ENCODE results near the gene EPS15.

GRCh38 chr1:51568231-51568935 is 49.3 kb upstream of the EPS15 start:
- TF ChIP-seq, protein P1, sequence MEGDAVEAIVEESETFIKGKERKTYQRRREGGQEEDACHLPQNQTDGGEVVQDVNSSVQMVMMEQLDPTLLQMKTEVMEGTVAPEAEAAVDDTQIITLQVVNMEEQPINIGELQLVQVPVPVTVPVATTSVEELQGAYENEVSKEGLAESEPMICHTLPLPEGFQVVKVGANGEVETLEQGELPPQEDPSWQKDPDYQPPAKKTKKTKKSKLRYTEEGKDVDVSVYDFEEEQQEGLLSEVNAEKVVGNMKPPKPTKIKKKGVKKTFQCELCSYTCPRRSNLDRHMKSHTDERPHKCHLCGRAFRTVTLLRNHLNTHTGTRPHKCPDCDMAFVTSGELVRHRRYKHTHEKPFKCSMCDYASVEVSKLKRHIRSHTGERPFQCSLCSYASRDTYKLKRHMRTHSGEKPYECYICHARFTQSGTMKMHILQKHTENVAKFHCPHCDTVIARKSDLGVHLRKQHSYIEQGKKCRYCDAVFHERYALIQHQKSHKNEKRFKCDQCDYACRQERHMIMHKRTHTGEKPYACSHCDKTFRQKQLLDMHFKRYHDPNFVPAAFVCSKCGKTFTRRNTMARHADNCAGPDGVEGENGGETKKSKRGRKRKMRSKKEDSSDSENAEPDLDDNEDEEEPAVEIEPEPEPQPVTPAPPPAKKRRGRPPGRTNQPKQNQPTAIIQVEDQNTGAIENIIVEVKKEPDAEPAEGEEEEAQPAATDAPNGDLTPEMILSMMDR (IDR thresholded peaks at IDR 0.05), result no peak
- TF ChIP-seq POLR2AphosphoS5 (IDR thresholded peaks at IDR 0.05), result no peak
- TF ChIP-seq POLR2A (IDR thresholded peaks at IDR 0.05), result no peak
- TF ChIP-seq EP300 (IDR thresholded peaks at IDR 0.05), result no peak

Data from stomach (tissue), 4 donors.